Activated CD8-positive, alpha-beta memory T cell treated with anti-CD3 and anti-CD28 coated beads, Interleukin-2, amount 10 ng/mL, durations not matched to agents 7 days and 5 days (primary cell): ENCODE measurements around the gene FBXO48. TPM values are rescaled to one million over a fixed set of nuclear protein-coding genes. Genes with fewer than 3 reads are reported as not detected.
"Not testable (repeated sequence)": the region's sequence is repeated elsewhere in the genome, so short reads cannot be mapped to it uniquely, and the experiment has no call there.

ENCODE experiments used
- ATAC-seq: fragments of 150-1000 bp; cut with Tn5 transposase; one replicate; pipeline ENCODE4 v1.10.0; 2021; ENCODE audit warnings: moderate library complexity
- CTCF ChIA-PET: fragments of 350-600 bp; sonication (Branson Sonifier 250); formaldehyde crosslinking; loops from one replicate; lab custom pipeline; 2021; ENCODE audit warnings: antibody characterized with exemption; lab: Charles Lee
- DNase-seq: peaks from one replicate; pipeline ENCODE4 v3.0.0-alpha.2; 2020
- H3K27ac Mint-ChIP-seq: one replicate; pipeline ENCODE4 v1.8.0; 2021; ENCODE audit warnings: mild to moderate bottlenecking, mixed read lengths
- H3K27me3 Mint-ChIP-seq: one replicate; pipeline ENCODE4 v1.8.0; 2021; ENCODE audit warnings: mixed read lengths
- H3K36me3 Mint-ChIP-seq: one replicate; pipeline ENCODE4 v1.8.0; 2021; ENCODE audit warnings: mild to moderate bottlenecking, mixed read lengths
- H3K4me1 Mint-ChIP-seq: one replicate; pipeline ENCODE4 v1.8.0; 2021; ENCODE audit warnings: mixed read lengths
- H3K4me3 Mint-ChIP-seq: one replicate; pipeline ENCODE4 v1.8.0; 2021; ENCODE audit warnings: mild to moderate bottlenecking, moderate library complexity, mixed read lengths
- H3K9me3 Mint-ChIP-seq: one replicate; pipeline ENCODE4 v1.8.0; 2022; ENCODE audit warnings: low read depth, mixed read lengths
- total RNA-seq, 2 experiments: library from RNA; stranded (reverse); gene quantifications; one replicate each; pipeline ENCODE4 v1.2.3, GENCODE V29; 2021

Gene FBXO48
- total RNA-seq, 2 experiments from 2014 or later: 3.3 to 3.4 TPM

GRCh38 chr2:68488605-68489004 lies 21.5 kb upstream of the FBXO48 start:
- H3K9me3 Mint-ChIP-seq, DNase-seq, H3K27me3 Mint-ChIP-seq, H3K4me1 Mint-ChIP-seq, ATAC-seq, H3K4me3 Mint-ChIP-seq, H3K27ac Mint-ChIP-seq, H3K36me3 Mint-ChIP-seq: not testable (repeated sequence)
- CTCF ChIA-PET: interaction anchor here (1.0 to 3.2 kb wide), 11 partner anchors 17 to 437 kb away, joined by 3 to 25 read pairs (median 7); partner anchors contain the start of genes APLF and FBXO48

- CTCF ChIA-PET: interaction anchor here (0.6 to 3.2 kb wide), 30 partner anchors 9 to 456 kb away, joined by 3 to 25 read pairs (median 4); partner anchors contain the start of genes APLF, ARHGAP25 and FBXO48
- ATAC-seq: no peak
- no peak for DNase-seq
- no peaks in the 10 kb centered on the region for H3K9me3 Mint-ChIP-seq
- H3K4me1 Mint-ChIP-seq: peaks cover 3% of the 10 kb centered on the region
- no peaks in the 10 kb centered on the region for H3K36me3 Mint-ChIP-seq
- no peaks in the 10 kb centered on the region for H3K27me3 Mint-ChIP-seq
- H3K4me3 Mint-ChIP-seq: no peak overlapping the region
- H3K27ac Mint-ChIP-seq: no peak overlapping the region
These were observed 20.8 kb upstream of the FBXO48 start for GRCh38 chr2:68487773-68488355.

GRCh38 chr2:68483011-68483410 lies 15.9 kb upstream of the FBXO48 start:
- DNase-seq: no peak
- no peak overlapping the region for H3K4me3 Mint-ChIP-seq
- H3K4me1 Mint-ChIP-seq: peaks cover 4% of the 10 kb centered on the region
- H3K36me3 Mint-ChIP-seq: no peaks in the 10 kb centered on the region
- CTCF ChIA-PET: interaction anchor here (0.9 to 1.4 kb wide), 4 partner anchors 17 to 442 kb away, joined by 3 to 4 read pairs (median 3); partner anchors contain the start of gene FBXO48
- H3K9me3 Mint-ChIP-seq: no peaks in the 10 kb centered on the region
- ATAC-seq: no peak
- H3K27ac Mint-ChIP-seq: no peak overlapping the region
- no peaks in the 10 kb centered on the region for H3K27me3 Mint-ChIP-seq

GRCh38 chr2:68482296-68482820 lies 15.3 kb upstream of the FBXO48 start:
- Mint-ChIP-seq H3K4me3 (no peak overlapping the region), H3K4me1 (peaks cover 2% of the 10 kb centered on the region), H3K36me3 (peaks cover 4% of the 10 kb centered on the region), H3K27ac (no peak overlapping the region), H3K27me3 (no peaks in the 10 kb centered on the region), H3K9me3 (no peaks in the 10 kb centered on the region)
- DNase-seq: no peak
- CTCF ChIA-PET: interaction anchor here (0.9 to 1.4 kb wide), 4 partner anchors 16 to 442 kb away, joined by 3 to 4 read pairs (median 3); partner anchors contain the start of gene FBXO48
- ATAC-seq: no peak

GRCh38 chr2:68478688-68479087 lies 11.6 kb upstream of the FBXO48 start:
- no peak overlapping the region for H3K4me3 Mint-ChIP-seq
- no peak overlapping the region for H3K27ac Mint-ChIP-seq
- CTCF ChIA-PET: interaction anchor here (0.5 to 1.7 kb wide), 3 partner anchors 9 to 464 kb away, joined by 3 to 4 read pairs (median 3); no protein-coding TSS in a partner anchor
- H3K4me1 Mint-ChIP-seq: peaks cover 2% of the 10 kb centered on the region
- H3K9me3 Mint-ChIP-seq: no peaks in the 10 kb centered on the region
- H3K36me3 Mint-ChIP-seq: peaks cover 4% of the 10 kb centered on the region
- H3K27me3 Mint-ChIP-seq: no peaks in the 10 kb centered on the region
- ATAC-seq: no peak
- DNase-seq: no peak

DNA sequence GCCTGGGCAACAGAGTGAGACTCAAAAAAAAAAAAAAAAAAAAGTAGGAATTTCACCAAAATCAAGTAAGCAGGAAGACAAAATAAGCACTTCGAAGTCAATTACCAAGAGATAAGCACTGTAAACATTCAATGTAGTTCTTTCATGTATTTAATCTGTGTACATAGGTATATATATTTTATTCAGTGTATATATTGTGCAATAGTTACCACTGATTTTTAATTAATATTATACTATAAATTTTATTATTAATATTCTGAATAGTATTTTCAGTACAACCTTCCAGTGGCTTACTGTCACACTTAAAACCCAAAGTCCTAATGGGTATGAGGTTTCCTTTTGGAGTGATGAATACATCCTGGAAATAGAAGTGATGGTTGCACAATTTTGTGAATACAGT lies 9.4 kb upstream of the FBXO48 start:
- Mint-ChIP-seq H3K27me3 (no peaks in the 10 kb centered on the region), H3K27ac (no peak overlapping the region), H3K9me3 (no peaks in the 10 kb centered on the region), H3K4me3 (no peak overlapping the region), H3K4me1 (no peaks in the 10 kb centered on the region), H3K36me3 (peaks cover 6% of the 10 kb centered on the region)
- CTCF ChIA-PET: no interaction called here
- no peak for DNase-seq
- no peak for ATAC-seq

DNA sequence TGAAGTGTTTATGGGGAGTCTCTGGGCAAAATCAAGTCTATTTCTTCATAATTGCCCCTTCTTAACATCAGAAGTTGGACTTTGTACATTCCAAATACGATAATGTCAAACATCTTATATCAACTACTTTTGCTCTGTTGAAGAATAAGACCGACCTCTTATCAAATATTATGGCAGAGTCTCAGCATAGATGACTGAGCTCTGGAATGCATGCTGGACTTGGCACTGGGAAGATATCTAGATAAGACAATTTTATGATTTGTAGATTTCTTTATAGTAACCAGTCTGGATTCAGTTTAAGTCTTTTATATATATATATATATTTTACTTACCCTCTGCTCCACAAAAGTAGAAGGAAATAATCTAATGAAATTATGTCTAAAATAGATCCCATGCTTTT lies 8.5 kb upstream of the FBXO48 start:
- H3K4me1 Mint-ChIP-seq: no peaks in the 10 kb centered on the region
- peaks cover 6% of the 10 kb centered on the region for H3K36me3 Mint-ChIP-seq
- no peaks in the 10 kb centered on the region for H3K9me3 Mint-ChIP-seq
- no peak overlapping the region for H3K27ac Mint-ChIP-seq
- DNase-seq (no peak), ATAC-seq (no peak)
- no peak overlapping the region for H3K4me3 Mint-ChIP-seq
- H3K27me3 Mint-ChIP-seq: no peaks in the 10 kb centered on the region
- CTCF ChIA-PET: interaction anchor here (1.2 to 2.3 kb wide), 2 partner anchors 12 to 120 kb away, joined by 3 to 11 read pairs; no protein-coding TSS in a partner anchor

- Mint-ChIP-seq H3K36me3 (peaks cover 6% of the 10 kb centered on the region), H3K4me1 (no peaks in the 10 kb centered on the region), H3K4me3 (no peak overlapping the region), H3K27me3 (no peaks in the 10 kb centered on the region), H3K27ac (no peak overlapping the region), H3K9me3 (no peaks in the 10 kb centered on the region)
- CTCF ChIA-PET: interaction anchor here (1.2 to 2.3 kb wide), 2 partner anchors 11 to 120 kb away, joined by 3 to 11 read pairs; no protein-coding TSS in a partner anchor
- ATAC-seq: no peak
- no peak for DNase-seq
These were observed 8.0 kb upstream of the FBXO48 start for GRCh38 chr2:68475110-68475509.

DNA sequence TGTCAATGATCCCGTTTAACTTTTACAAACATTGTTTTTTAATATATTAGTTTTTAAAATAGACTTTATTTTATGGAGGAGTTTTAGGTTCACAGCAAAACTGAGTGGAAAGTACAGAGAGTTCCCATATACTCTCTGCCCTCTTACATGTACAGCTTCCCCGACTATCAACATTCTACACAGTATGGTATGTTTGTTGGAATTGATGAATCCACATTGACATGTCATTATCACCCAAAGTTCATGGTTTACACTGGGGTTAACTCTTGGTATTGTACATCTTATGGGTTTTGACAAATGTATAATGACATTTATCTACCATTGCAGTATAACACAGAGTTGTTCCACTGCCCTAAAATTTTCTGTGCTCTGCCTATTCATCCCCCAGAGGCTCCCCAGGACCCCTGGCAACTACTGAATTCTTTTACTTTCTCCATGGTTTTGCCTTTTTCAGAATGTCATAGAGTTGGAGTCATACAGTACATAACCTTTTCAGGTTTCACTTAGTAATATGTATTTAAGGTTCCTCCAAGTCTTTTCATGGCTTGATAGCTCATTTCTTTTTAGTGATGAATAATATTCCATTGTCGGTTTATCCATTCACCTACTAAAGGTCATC lies 5.8 kb upstream of the FBXO48 start:
- H3K4me3 Mint-ChIP-seq: no peak overlapping the region

GRCh38 chr2:68471385-68471784 lies 4.3 kb upstream of the FBXO48 start:
- DNase-seq: no peak
- Mint-ChIP-seq H3K36me3 (peaks cover 4% of the 10 kb centered on the region), H3K9me3 (no peaks in the 10 kb centered on the region), H3K27ac (no peak overlapping the region), H3K4me3 (no peak overlapping the region), H3K27me3 (no peaks in the 10 kb centered on the region), H3K4me1 (peaks cover 12% of the 10 kb centered on the region)
- no peak for ATAC-seq
- CTCF ChIA-PET: interaction anchor here (1.1 to 1.8 kb wide), 2 partner anchors 8 to 17 kb away, joined by 4 read pairs; no protein-coding TSS in a partner anchor

More for the DNA sequence above, 5.8 kb upstream of the FBXO48 start:
- DNase-seq (no peak), ATAC-seq (no peak)
- H3K27ac Mint-ChIP-seq: no peak overlapping the region
- peaks cover 11% of the 10 kb centered on the region for H3K4me1 Mint-ChIP-seq
- CTCF ChIA-PET: interaction anchor here (1.3 kb wide), 1 partner anchor 15 kb away, joined by 3 read pairs; no protein-coding TSS in a partner anchor
- no peaks in the 10 kb centered on the region for H3K9me3 Mint-ChIP-seq
- H3K36me3 Mint-ChIP-seq: peaks cover 8% of the 10 kb centered on the region
- no peaks in the 10 kb centered on the region for H3K27me3 Mint-ChIP-seq

DNA sequence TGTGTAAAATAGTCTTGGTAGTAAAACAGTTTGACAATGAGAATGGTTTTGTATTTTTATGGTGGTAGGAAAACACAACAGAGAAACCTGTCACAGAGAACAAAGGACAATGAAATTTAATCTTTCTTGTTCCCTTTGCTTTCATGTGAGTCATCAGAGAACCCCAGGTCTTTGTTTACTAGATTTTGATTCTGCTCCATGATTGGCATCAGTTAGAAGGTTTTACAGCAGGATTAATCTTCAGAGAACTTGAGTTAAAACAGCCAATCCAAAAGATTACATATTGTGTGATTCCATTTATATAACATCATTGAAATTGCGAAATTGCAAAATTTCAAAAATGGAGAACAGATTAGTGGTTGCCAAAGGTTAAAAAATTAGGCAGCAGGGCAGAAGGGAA lies 2.8 kb upstream of the FBXO48 start:
- H3K27me3 Mint-ChIP-seq: no peaks in the 10 kb centered on the region
- H3K4me3 Mint-ChIP-seq: no peak overlapping the region
- H3K36me3 Mint-ChIP-seq: peaks cover 8% of the 10 kb centered on the region
- CTCF ChIA-PET: interaction anchor here (1.1 to 1.3 kb wide), 2 partner anchors 184 to 282 kb away, joined by 3 read pairs; no protein-coding TSS in a partner anchor
- H3K4me1 Mint-ChIP-seq: peaks cover 26% of the 10 kb centered on the region
- H3K27ac Mint-ChIP-seq: no peak overlapping the region
- no peaks in the 10 kb centered on the region for H3K9me3 Mint-ChIP-seq
- ATAC-seq (no peak), DNase-seq (no peak)

DNA sequence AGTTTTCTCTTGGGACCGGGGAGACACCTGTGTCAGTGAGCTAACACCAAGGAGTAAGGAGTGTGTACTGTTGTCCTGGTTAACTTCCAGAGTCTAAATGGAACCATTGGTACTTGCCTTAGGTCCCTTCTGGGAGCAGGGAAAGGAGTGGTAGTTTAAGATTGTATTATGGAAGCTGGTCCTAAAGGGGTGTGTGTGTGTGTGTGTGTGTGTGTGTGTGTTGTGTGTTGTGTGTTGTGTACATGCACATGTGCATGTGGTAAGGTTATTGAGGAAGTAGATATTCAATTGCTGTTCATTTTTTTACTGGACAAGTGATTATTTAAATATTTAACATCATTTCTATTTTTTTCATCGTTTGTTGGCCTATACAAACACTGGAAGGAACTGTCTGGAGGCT lies 1.7 kb upstream of the FBXO48 start:
- Mint-ChIP-seq H3K27me3 (no peaks in the 10 kb centered on the region), H3K36me3 (peaks cover 10% of the 10 kb centered on the region), H3K4me3 (peak overlapping the region; percentile 100), H3K9me3 (no peaks in the 10 kb centered on the region), H3K4me1 (peaks cover 36% of the 10 kb centered on the region), H3K27ac (no peak overlapping the region)
- no peak for ATAC-seq
- CTCF ChIA-PET: interaction anchor here (0.9 to 7.1 kb wide), 4 partner anchors 19 to 458 kb away, joined by 3 to 69 read pairs (median 4); no protein-coding TSS in a partner anchor
- DNase-seq: no peak

DNA sequence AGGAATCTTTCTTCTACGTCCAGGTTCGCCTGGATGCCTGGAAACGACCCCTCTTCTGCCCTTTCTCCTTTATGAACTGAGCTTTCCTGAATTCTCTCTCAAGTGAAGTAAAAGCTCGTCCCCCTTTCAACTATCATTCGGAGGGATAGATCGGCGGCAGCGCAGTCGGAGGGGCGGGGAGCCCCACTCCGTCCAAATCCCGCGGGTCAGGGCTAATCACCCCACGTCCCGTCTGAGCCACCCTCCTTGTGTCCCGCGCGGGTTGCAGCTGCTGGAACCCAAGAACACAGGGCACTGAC lies 367 bp downstream of the FBXO48 start:
- Mint-ChIP-seq H3K27me3 (no peaks in the 10 kb centered on the region), H3K36me3 (peaks cover 8% of the 10 kb centered on the region), H3K4me1 (peaks cover 39% of the 10 kb centered on the region), H3K9me3 (no peaks in the 10 kb centered on the region), H3K4me3 (peak overlapping the region; percentile 100), H3K27ac (peak overlapping the region; percentile 93)
- CTCF ChIA-PET: interaction anchor here (0.8 to 7.1 kb wide), 19 partner anchors 13 to 919 kb away, joined by 3 to 69 read pairs (median 4); no protein-coding TSS in a partner anchor
- ATAC-seq (no peak), DNase-seq (no peak)
